SK-N-SH (cell line): ENCODE measurements around the gene RASGRF2. TPM values are rescaled to one million over a fixed set of nuclear protein-coding genes. Genes with fewer than 3 reads are reported as not detected.

Source experiments
- polyA plus RNA-seq, 3 experiments: library from polyadenylated mRNA; depleted of rRNA; stranded (reverse); fragments of >200 nt; gene quantifications; 2 replicates each; pipeline ENCODE4 v1.2.3, GENCODE V29; 2012
- small RNA-seq, 7 experiments: library from RNA; depleted of rRNA; stranded (forward); fragments of <200 nt; gene quantifications; one replicate each; pipeline ENCODE3, GENCODE V24; 2012

The RASGRF2 gene
- polyA plus RNA-seq, 1 of the 3 experiments (the other 2 are of a cell fraction): under 0.01 TPM

Small RNA genes within 50 kb of the gene (small RNA-seq; reads per million reads assigned to genes)
- gene AC026436.1: 0 to 0.39 (median 0) reads per million in 7 experiments
